GM19397 (cell line): ENCODE data around the gene SPTSSB.

Experiments used
- ATAC-seq: cut with Tn5 transposase; IDR thresholded peaks from one replicate; pipeline ENCODE4 v1.9.1; 2021; ENCODE audit warnings: mild to moderate bottlenecking, moderate library complexity; ENCODE audit not compliant: unreplicated experiment

SPTSSB gene

GRCh38 chr3:161371441-161372320 lies at the start of gene SPTSSB:
TSS of gene SPTSSB (minus strand) at chr3:161371517. CDS start at chr3:161346323, 25,194 bp downstream.
- peak; percentile 55 for ATAC-seq

- no peak for ATAC-seq
Measured at GRCh38 chr3:161420746-161421145, 49.4 kb upstream of the SPTSSB start.

GRCh38 chr3:161419555-161420333 lies 48.4 kb upstream of the SPTSSB start:
- ATAC-seq, result no peak

GRCh38 chr3:161415506-161416231 lies 44.4 kb upstream of the SPTSSB start:
- no peak for ATAC-seq

GRCh38 chr3:161414907-161415306 lies 43.6 kb upstream of the SPTSSB start:
- no peak for ATAC-seq

- peak; percentile 67 for ATAC-seq
Measured at GRCh38 chr3:161413855-161414210, 42.5 kb upstream of the SPTSSB start.

- ATAC-seq, result peak; percentile 44
Measured at GRCh38 chr3:161413127-161413854, 42.0 kb upstream of the SPTSSB start.

- ATAC-seq, result no peak
Measured at GRCh38 chr3:161412123-161412522, 40.8 kb upstream of the SPTSSB start.

GRCh38 chr3:161409858-161410257 lies 38.5 kb upstream of the SPTSSB start:
- ATAC-seq, result no peak

GRCh38 chr3:161409069-161409468 lies 37.8 kb upstream of the SPTSSB start:
- ATAC-seq, result no peak

- no peak for ATAC-seq
Measured at GRCh38 chr3:161406594-161407555, 35.6 kb upstream of the SPTSSB start.

- no peak for ATAC-seq
Measured at GRCh38 chr3:161405836-161406235, 34.5 kb upstream of the SPTSSB start.

GRCh38 chr3:161405087-161405486 lies 33.8 kb upstream of the SPTSSB start:
- ATAC-seq, result no peak

GRCh38 chr3:161403251-161403650 lies 31.9 kb upstream of the SPTSSB start:
- no peak for ATAC-seq

GRCh38 chr3:161401389-161401788 lies 30.1 kb upstream of the SPTSSB start:
- ATAC-seq, result no peak

- ATAC-seq, result no peak
Measured at GRCh38 chr3:161400650-161401049, 29.3 kb upstream of the SPTSSB start.

GRCh38 chr3:161395115-161396012 lies 24.0 kb upstream of the SPTSSB start:
- no peak for ATAC-seq

GRCh38 chr3:161393803-161394202 lies 22.5 kb upstream of the SPTSSB start:
- no peak for ATAC-seq
